Activated CD4-positive, alpha-beta T cell treated with anti-CD3 and anti-CD28 coated beads, Interleukin-2, amount 50 U/mL, for 1 hour (primary cell): ENCODE results near the gene HNRNPUL2.
"Not testable (repeated sequence)": the region's sequence is repeated elsewhere in the genome, so short reads cannot be mapped to it uniquely, and the experiment has no call there.

ENCODE experiments used
- DNase-seq: peaks from one replicate; pipeline ENCODE4 v3.0.0-alpha.2; 2020

Gene HNRNPUL2

GRCh38 chr11:62694455-62695167 is 32.6 kb downstream of the HNRNPUL2 start:
- DNase-seq = peak; percentile 78

DNA sequence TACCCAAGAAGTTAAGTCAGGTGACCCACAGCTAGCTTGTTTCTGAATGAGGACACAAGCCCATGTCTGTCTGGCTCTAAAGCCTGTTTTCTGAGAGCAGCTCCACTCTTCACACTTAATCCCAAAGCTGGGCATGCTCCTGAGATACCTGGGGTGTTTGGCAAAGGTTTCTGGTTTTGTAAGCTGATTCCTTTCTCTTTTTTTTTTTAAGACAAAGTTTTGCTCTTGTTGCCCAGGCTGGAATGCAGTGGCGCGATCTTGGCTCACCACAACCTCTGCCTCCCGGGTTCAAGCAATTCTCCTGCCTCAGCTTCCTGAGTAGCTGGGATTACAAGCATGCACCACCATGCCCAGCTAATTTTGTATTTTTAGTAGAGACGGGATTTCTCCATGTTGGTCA is 33.6 kb downstream of the HNRNPUL2 start:
- DNase-seq = not testable (repeated sequence)

DNA sequence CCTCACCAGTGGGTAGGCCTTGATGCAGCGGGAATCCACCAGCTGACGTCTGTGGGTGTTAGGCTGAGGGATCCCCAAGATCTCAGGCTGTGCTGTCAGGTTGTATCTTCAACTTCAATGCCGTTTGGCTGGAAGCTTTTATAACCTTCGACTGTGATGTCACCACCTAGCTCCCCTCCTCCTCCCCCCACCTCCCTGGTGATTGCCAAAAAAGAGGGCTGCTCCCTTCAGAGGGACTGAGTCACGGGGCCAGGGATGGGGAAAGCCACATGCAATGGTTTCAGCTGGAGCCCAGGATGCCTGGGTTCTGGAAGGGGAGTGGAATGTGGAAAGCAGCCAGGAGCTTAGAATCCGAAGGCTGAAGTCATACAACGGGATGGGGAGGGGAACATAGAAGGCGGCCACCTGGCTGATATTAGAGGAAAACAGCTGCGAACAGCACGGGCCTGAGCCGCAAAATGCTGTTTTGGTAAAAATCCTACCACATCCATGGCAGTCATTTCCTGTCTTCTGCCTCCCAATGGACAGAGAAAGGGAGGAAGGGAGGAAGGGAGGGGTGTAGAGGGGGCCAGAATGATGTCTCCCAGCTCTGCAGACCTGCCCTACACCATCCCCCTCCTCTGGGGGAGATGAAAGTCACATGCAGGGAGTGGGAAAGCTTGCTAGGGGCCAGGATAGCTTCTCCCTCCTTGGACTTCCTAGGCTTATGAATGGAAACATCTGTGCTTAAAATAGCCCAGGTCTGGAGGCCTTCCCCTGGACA is 37.7 kb downstream of the HNRNPUL2 start, which contains the start of gene LRRN4CL:
Gene LRRN4CL, minus strand, starts transcription at position 110 of the 763 bp plus-strand sequence. CDS start 1,022 bp downstream, outside the sequence.
- DNase-seq = no peak

GRCh38 chr11:62688491-62688890 is 38.8 kb downstream of the HNRNPUL2 start:
- no peak for DNase-seq

- no peak for DNase-seq
Measured at GRCh38 chr11:62687508-62688396, 39.5 kb downstream of the HNRNPUL2 start.

GRCh38 chr11:62682518-62682917 is 44.7 kb downstream of the HNRNPUL2 start:
- DNase-seq = no peak

DNA sequence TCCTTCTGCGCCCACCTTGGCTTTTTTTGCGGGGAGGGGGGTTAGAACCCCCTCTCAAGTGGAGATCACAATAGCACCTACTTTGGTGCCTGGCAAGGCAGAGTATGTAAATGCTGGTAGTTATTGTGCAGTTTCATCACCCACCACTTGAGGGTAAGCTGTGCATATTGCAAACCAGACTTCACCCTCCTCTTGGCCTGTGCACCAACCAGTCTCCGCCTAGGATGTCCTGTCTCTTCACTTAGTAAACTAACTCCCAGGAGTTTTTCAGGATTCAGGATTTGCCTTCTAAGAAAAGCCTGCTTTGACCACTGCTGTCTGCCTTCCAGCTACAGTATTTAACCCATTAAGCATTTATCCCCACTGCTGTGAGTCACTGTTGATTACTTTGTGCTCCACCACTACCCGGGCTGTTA is 46.4 kb downstream of the HNRNPUL2 start:
- peak; percentile 26 for DNase-seq

DNA sequence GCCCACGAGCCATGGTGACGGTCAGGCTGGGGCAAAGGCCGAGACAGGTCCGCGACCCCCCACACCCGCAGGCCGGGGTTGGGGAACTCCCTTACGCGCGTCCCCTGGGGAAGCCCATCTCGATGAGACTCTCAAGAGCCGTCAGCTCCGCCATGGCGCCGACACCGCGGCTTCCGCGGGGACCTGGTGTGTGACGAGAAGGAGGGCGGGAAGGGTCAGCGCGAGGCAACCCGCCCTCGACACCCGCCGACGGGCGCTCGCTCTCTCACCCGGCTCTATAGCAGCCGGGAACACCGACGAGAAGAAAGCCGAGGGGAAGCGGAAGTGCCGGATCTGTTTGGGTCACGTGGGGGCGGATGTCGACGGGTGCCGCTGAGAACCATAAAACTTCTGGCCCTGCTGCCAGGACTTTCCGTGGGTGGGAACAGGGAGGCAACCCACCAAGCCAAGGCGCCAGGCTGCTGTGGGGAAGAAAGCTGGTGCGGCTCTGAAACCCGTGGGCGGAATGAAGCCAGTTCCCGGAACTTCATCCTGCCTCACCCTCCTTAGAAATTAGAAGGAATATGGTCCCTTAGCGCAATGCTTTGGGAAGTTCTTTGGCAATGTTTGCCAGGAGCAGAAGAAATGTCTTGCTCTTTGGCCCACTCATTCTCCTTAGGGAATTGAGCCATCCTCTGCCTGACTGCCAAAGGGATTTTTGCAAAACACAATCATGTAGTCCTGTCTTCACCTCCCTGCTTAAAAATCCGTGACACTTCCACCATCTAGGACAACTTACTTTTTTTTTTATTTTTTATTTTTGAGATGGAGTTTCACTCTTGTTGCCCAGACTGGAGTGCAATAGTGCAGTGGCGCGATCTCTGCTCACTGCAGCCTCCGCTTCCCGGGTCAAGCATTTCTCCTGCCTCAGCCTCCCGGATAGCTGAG is 48.2 kb downstream of the HNRNPUL2 start, which contains the start of gene UBXN1:
Gene UBXN1, minus strand, starts transcription at position 304 of the 927 bp plus-strand sequence. Its CDS starts 150 bp downstream, at position 154.
- peak; percentile 75 for DNase-seq

DNA sequence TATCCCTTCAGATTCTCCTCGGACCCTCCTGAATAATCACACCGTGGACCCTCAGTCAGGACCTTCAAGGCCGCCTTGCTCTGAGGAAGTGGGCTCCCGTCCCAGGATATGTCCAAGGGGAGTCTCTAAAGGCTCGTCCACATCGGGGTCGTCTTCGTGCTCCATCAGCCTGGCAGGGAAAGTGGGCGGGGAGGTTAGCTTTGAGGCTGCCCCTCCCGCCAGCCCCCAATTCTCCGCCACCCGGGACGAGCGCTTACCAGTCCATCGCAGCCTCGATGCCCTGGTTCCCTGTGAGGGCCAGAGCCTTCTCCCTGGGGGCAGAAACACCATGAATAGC is 48.9 kb downstream of the HNRNPUL2 start:
- DNase-seq = no peak

GRCh38 chr11:62677714-62678113 is 49.5 kb downstream of the HNRNPUL2 start:
- no peak for DNase-seq

DNA sequence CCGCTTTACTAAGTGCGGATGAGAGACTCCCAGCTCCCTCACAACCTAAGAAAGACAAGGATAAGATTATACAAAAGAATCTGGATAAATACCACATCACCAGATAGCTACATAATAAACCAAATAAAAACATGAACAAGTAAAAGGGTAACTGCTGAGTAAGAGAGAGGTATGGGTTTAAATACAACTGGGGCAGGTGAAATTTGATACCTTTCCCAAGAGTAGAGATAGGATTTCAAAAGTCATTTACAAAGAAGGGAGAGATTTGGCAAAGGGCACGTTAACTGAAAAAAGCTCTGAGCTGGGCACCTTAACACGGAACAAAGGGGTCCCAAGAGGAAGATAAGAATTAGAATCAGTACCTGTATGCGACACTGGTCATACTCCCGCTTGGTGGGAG is 50.1 kb downstream of the HNRNPUL2 start:
- DNase-seq = no peak

GRCh38 chr11:62676698-62677097 is 50.6 kb downstream of the HNRNPUL2 start:
- no peak for DNase-seq

- DNase-seq = not testable (repeated sequence)
Measured at GRCh38 chr11:62675415-62675814, 51.8 kb downstream of the HNRNPUL2 start.

DNA sequence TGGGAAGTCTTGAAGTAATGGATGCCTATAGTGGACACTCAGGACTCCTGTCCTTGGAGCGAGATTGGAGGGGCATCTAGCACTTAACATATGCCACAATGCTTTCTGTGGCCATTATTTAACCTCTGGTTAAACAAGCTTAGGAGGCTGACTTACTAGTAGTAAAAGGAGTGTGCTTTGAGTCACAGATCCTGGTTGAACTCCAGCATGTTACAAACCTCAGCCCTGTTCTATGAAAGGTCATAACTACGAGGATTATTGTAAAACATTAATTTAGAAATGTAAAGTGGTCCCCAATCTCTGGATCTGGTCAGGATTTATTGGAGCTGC is 54.1 kb downstream of the HNRNPUL2 start:
- DNase-seq = no peak

DNA sequence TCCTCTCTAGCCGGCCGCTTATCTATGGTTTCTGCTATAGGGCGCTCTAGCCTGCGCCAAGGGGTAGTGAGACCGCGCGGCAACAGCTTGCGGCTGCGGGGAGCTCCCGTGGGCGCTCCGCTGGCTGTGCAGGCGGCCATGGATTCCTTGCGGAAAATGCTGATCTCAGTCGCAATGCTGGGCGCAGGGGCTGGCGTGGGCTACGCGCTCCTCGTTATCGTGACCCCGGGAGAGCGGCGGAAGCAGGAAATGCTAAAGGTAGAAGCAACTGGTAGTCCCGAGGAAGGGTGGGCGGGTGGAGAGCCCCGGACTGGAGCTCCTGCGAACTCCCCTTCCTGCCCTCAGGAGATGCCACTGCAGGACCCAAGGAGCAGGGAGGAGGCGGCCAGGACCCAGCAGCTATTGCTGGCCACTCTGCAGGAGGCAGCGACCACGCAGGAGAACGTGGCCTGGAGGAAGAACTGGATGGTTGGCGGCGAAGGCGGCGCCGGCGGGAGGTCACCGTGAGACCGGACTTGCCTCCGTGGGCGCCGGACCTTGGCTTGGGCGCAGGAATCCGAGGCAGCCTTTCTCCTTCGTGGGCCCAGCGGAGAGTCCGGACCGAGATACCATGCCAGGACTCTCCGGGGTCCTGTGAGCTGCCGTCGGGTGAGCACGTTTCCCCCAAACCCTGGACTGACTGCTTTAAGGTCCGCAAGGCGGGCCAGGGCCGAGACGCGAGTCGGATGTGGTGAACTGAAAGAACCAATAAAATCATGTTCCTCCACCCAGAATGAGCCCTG is 55.5 kb downstream of the HNRNPUL2 start, which contains the start of the genes LBHD1 and UQCC3:
Gene LBHD1, minus strand, starts transcription at position 660 of the 782 bp plus-strand sequence. CDS start 2,236 bp downstream, outside the sequence.
Gene UQCC3, plus strand, starts transcription at position 66 of the 782 bp plus-strand sequence. Its CDS starts 73 bp downstream, at position 139.
- DNase-seq = peak; percentile 65

DNA sequence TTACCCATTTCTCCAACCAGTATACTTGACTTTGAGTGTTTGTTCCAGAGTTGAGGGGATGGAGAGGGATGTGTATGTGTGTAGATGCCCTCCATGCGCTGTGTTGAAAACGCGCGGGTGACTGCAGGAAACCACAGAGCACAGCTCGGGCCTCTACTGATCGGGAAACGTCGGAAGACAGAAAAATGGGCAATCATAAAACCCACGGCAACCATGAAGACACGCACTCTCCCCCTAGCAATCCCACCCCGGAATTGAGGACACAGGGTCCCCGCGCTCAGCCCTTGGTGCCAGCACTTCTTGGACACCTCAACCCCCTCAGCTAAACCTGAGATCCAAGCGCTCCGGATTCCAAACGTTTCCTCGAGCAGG is 56.0 kb downstream of the HNRNPUL2 start:
- no peak for DNase-seq

DNA sequence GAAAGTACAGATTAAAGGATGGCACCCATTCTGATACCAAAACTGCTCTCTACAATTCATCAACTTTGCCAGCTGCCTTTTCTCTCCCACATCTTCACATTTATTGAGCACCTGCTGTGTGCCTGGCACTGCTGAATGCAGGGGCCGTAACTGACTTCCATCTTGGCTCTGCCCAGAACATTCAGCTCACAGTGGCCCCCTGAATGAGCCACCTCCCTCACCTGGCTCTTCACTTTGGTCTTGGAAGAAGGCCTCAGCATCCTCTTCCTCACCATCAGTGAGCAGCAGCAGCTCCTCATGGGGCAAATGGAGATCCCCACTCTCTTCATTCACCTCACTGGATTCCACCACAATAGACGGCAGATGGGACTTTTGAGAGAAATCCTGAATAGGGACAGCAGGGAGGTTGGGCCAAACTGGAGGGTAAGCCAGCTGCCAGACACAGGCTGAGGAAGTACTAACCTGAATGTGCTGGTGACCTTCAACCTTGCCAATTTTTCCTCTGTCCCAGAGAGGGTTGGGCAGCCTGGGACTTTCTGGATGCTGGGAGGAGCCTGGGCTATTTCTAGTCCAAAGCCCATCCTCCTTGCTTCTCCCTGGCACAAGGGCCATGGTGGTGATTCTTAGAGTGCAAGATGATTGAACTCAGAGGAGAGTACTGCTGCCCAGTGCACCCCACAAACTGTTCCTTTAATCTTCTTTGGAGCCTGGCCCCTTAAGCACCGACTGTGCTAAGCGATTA is 57.7 kb downstream of the HNRNPUL2 start:
- DNase-seq = no peak

DNA sequence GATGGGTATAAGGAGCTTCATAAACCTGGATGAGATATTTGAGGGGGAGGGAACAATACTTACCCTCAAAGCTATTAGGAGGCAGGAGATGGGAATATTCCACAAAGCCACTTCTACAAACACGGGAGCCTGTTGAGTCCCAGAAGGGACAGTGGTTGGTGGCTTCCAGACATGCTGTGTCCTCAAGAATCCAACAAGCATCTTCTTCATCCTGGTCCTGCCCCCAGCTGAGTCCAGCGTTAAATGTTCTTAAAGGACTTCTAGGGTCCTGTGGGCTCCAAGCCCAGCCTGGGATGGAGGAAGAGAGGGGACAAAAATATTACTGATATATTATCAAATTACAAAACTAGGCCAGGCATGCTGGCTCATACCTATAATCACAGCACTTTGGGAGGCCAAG is 59.8 kb downstream of the HNRNPUL2 start:
- DNase-seq = no peak

- DNase-seq = no peak
Measured at GRCh38 chr11:62666259-62666926, 60.9 kb downstream of the HNRNPUL2 start.
